A549 (cell line): ENCODE data around the gene PTPN13. TPM values are rescaled to one million over a fixed set of nuclear protein-coding genes. Genes with fewer than 3 reads are reported as not detected.

ENCODE experiments used
- ATAC-seq, 2 experiments: fragments of 200-7000 bp in 1 of 2; fragments of >200 bp in 1 of 2; cut with Nextera tagmentation in 1 of 2; cut with Tn5 transposase in 1 of 2; 3 replicates each; pipeline versions ENCODE4 v1.8.0 to v1.9.1; 2018 to 2020; ENCODE audit warnings: mild to moderate bottlenecking in 1 of 2, moderate library complexity in 1 of 2
- CTCF ChIA-PET: fragments of 300-600 bp; sonication (Branson Sonifier 250); formaldehyde crosslinking; extraction: SDS; loops from one replicate; lab custom pipeline; 2021; ENCODE audit warnings: antibody characterized with exemption, inconsistent platforms; lab: Yijun Ruan, JAX
- POLR2A ChIA-PET: fragments of 350-600 bp; formaldehyde crosslinking; extraction: SDS; loops from one replicate; lab custom pipeline; 2021; ENCODE audit warnings: antibody characterized with exemption, inconsistent platforms; lab: Yijun Ruan, JAX
- DNase-seq, 2 experiments: peaks; one replicate each; pipeline versions ENCODE4 v3.0.0 to v3.0.0-alpha.2; 2011 to 2016; ENCODE audit warnings: low read depth in 1 of 2, low spot score in 1 of 2
- FAIRE-seq: peaks from 2 replicates; lab custom pipeline; 2011; peaks lifted over from hg19 to GRCh38; lab: Jason Lieb, UNC
- H3K27ac ChIP-seq, 2 experiments: fragments of >200 bp; sonication (Bioruptor Twin); formaldehyde crosslinking; 3 replicates each; pipeline ENCODE4 v1.5.1; 2016 to 2017
- H3K4me1 ChIP-seq: fragments of >200 bp; sonication (Bioruptor Twin); formaldehyde crosslinking; 3 replicates; pipeline ENCODE4 v1.6.1; 2016
- H3K4me2 ChIP-seq: fragments of >200 bp; sonication (Bioruptor Twin); formaldehyde crosslinking; 3 replicates; pipeline ENCODE4 v1.6.1; 2016
- H3K4me3 ChIP-seq: fragments of >200 bp; sonication (Bioruptor Twin); formaldehyde crosslinking; 3 replicates; pipeline ENCODE4 v1.5.1; 2016
- H3K9me3 ChIP-seq: fragments of >200 bp; sonication (Bioruptor Twin); formaldehyde crosslinking; 3 replicates; pipeline ENCODE4 v1.6.1; 2016
- CEBPB ChIP-seq, 2 experiments: fragments of >200 bp in 1 of 2; sonication (Bioruptor Twin) in 1 of 2; formaldehyde crosslinking in 1 of 2; IDR thresholded peaks; 2 replicates each; pipeline ENCODE4 v1.6.1; 2012 to 2016
- CHD2 ChIP-seq: fragments of 150-350 bp; IDR thresholded peaks from 2 replicates; pipeline ENCODE4 v1.6.1; 2014; ENCODE audit warnings: low read length; ENCODE audit not compliant: partially characterized antibody
- EHF ChIP-seq: fragments of 250-450 bp; sonication (Bioruptor Pico); IDR thresholded peaks from 2 replicates; pipeline ENCODE4 v1.5.0; 2020; ENCODE audit warnings: mild to moderate bottlenecking
- EP300 ChIP-seq, 2 experiments: fragments of >200 bp; sonication (Bioruptor Twin); formaldehyde crosslinking; IDR thresholded peaks; 2 replicates in 1 of 2; 3 replicates in 1 of 2; pipeline ENCODE4 v1.6.1; 2016 to 2017
- ESRRA ChIP-seq: fragments of 150-350 bp; IDR thresholded peaks from 2 replicates; pipeline ENCODE4 v1.6.1; 2014; ENCODE audit warnings: mild to moderate bottlenecking, low read length, borderline replicate concordance
- FOSL2 ChIP-seq, 2 experiments: fragments of 450-650 bp in 1 of 2; fragments of >200 bp in 1 of 2; sonication (Bioruptor Twin) in 1 of 2; formaldehyde crosslinking; IDR thresholded peaks; 2 replicates each; pipeline versions ENCODE4 v1.5.0 to v1.6.1; 2016 to 2020; ENCODE audit warnings: mild to moderate bottlenecking in 1 of 2, moderate library complexity in 1 of 2
- GATA3 ChIP-seq: IDR thresholded peaks from 2 replicates; pipeline ENCODE4 v1.6.1; 2012; ENCODE audit warnings: borderline replicate concordance
- HOXB5 ChIP-seq: fragments of 250-450 bp; sonication (Bioruptor Pico); IDR thresholded peaks from 2 replicates; pipeline ENCODE4 v1.5.0; 2020; ENCODE audit warnings: mild to moderate bottlenecking, moderate library complexity
- JUNB ChIP-seq: fragments of >200 bp; sonication (Bioruptor Twin); formaldehyde crosslinking; IDR thresholded peaks from 2 replicates; pipeline ENCODE4 v1.6.1; 2016
- MYC ChIP-seq: IDR thresholded peaks from 2 replicates; pipeline ENCODE4 v1.6.1; 2012; ENCODE audit warnings: mild to moderate bottlenecking, inconsistent platforms, low read length, improper control_type of control experiment, borderline replicate concordance
- NPAS2 ChIP-seq: fragments of 250-450 bp; sonication (Bioruptor Pico); IDR thresholded peaks from 2 replicates; pipeline ENCODE4 v1.8.0; 2022; ENCODE audit warnings: mild to moderate bottlenecking, moderate library complexity, borderline replicate concordance
- RARB ChIP-seq: fragments of 250-450 bp; sonication (Bioruptor Pico); IDR thresholded peaks from 2 replicates; pipeline ENCODE4 v1.8.0; 2021; ENCODE audit warnings: mild to moderate bottlenecking, moderate library complexity
- RCOR1 ChIP-seq: fragments of 150-350 bp; IDR thresholded peaks from 2 replicates; pipeline ENCODE4 v1.6.1; 2014; ENCODE audit warnings: antibody characterized with exemption, low read length, low read depth
- RFX5 ChIP-seq: fragments of 450-650 bp; IDR thresholded peaks from 2 replicates; pipeline ENCODE4 v1.7.1; 2014; ENCODE audit warnings: antibody characterized with exemption, mild to moderate bottlenecking, moderate library complexity
- RNF2 ChIP-seq: fragments of 200-600 bp; sonication (generic); IDR thresholded peaks from 2 replicates; pipeline ENCODE4 v1.6.1; 2016; ENCODE audit warnings: low read depth, mild to moderate bottlenecking, antibody characterized with exemption, moderate library complexity, borderline replicate concordance
- TFCP2L1 ChIP-seq: fragments of 250-450 bp; sonication (Bioruptor Pico); IDR thresholded peaks from 2 replicates; pipeline ENCODE4 v1.5.0; 2021; ENCODE audit warnings: mild to moderate bottlenecking
- TP53 ChIP-seq: fragments of 250-450 bp; sonication (Bioruptor Pico); IDR thresholded peaks from 2 replicates; pipeline ENCODE4 v1.5.0; 2021; ENCODE audit warnings: mild to moderate bottlenecking, moderate library complexity
- ZC3H11A ChIP-seq: fragments of 450-650 bp; IDR thresholded peaks from 2 replicates; pipeline ENCODE4 v1.6.1; 2014; ENCODE audit warnings: antibody characterized with exemption, mild to moderate bottlenecking
- WGBS: methylation state at CpG from one replicate; pipeline ENCODE4 v1.1.6; 2017; ENCODE audit errors: missing lambda C conversion rate; 5-methylcytosine and 5-hydroxymethylcytosine counted together
- polyA plus RNA-seq, 4 experiments: library from polyadenylated mRNA; depleted of rRNA in 3 of 4; stranded (reverse); fragments of >200 nt; fragmentation: RNase III in 1 of 4; extraction: RNeasy Plus Mini Kit Qiagen cat#74134 plus additional on column Dnase treatment in 1 of 4; gene quantifications; 2 replicates in 3 of 4; 3 replicates in 1 of 4; pipeline ENCODE4 v1.2.3, GENCODE V29; 2011 to 2017
- TF ChIP-seq, protein P1 (sequence below): IDR thresholded peaks from 2 replicates; pipeline ENCODE4 v1.6.1; 2012
- TF ChIP-seq, protein P2 (sequence below): fragments of >200 bp; sonication (Bioruptor Twin); formaldehyde crosslinking; IDR thresholded peaks from 3 replicates; pipeline ENCODE4 v1.5.1; 2016
- TF ChIP-seq, protein P3 (sequence below): fragments of 450-650 bp; IDR thresholded peaks from 2 replicates; pipeline ENCODE4 v1.6.1; 2014; ENCODE audit warnings: antibody characterized with exemption
- TF ChIP-seq, protein P4 (sequence below): fragments of >200 bp; sonication (Bioruptor Twin); formaldehyde crosslinking; IDR thresholded peaks from 2 replicates; pipeline ENCODE4 v1.6.1; 2016

Gene PTPN13
- polyA plus RNA-seq, 2 of the 4 experiments (the other 2 are of a cell fraction) = 10.4 to 13.3 TPM

DNA sequence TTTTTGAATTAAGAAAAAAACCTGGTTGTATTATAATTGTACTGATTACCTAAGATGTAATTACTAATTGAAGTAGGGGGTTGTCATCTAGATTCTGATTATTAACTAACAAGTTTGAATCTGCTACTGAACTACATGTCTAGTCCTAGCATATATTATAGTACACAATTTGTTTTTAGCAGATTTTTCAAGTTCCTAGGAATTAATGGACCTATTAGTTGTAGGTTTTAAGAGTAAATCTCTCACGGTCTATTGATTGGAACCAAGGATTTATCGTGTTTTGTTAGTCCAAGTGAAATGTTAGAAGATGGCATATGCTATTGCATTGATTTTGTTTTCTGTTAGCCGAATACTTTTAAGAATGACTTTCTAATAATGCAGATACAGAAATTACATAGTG is 20.8 kb downstream of the PTPN13 start:
- no peak for FAIRE-seq
- 77% methylated on average over 3 of the region's 3 CpGs for WGBS
- no peaks in the 10 kb centered on the region for H3K4me1 ChIP-seq
- H3K4me2 ChIP-seq = no peak overlapping the region
- no peak overlapping the region for H3K27ac ChIP-seq
- TF ChIP-seq, protein P1, sequence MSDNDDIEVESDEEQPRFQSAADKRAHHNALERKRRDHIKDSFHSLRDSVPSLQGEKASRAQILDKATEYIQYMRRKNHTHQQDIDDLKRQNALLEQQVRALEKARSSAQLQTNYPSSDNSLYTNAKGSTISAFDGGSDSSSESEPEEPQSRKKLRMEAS = no peak
- TF ChIP-seq RNF2 = no peak
- TF ChIP-seq GATA3 = no peak
- no peak for TF ChIP-seq FOSL2 (IDR thresholded peaks at IDR 0.05)
- TF ChIP-seq FOSL2 (CRISPR knock-in tag; IDR thresholded peaks at IDR 0.05) = no peak
- TF ChIP-seq RCOR1 = no peak
- TF ChIP-seq RFX5 = no peak
- TF ChIP-seq ESRRA = no peak
- no peak for TF ChIP-seq EHF (CRISPR knock-in tag)
- no peak for TF ChIP-seq NPAS2
- no peak for TF ChIP-seq CEBPB (IDR thresholded peaks at IDR 0.05)
- no peak for TF ChIP-seq MYC
- no peak for TF ChIP-seq HOXB5 (CRISPR knock-in tag)
- no peak for TF ChIP-seq RARB
- no peaks in the 10 kb centered on the region for H3K9me3 ChIP-seq
- CTCF ChIA-PET = no interaction called here
- no peak for ATAC-seq
- POLR2A ChIA-PET = no interaction called here
- no peak overlapping the region for H3K4me3 ChIP-seq
- no peak for DNase-seq

DNA sequence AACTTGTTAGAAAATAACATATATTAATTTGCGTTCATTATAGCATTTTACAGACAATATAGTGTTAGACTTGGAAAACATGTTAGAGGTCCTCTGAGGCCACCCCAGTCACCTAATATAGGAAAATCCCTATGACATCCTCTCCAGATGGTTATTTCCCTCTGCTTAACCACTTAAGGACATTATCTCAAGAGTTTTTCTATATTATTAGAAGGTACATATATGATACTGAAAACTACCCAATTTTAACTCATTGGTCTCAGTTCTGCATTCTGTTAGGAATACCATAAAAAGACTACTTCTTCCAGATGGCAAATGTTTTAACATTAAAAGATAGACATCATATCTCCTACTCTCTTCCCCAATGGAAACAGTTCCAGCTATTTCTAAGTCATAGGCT is 21.4 kb downstream of the PTPN13 start:
- Histone ChIP-seq H3K4me3 (no peak overlapping the region), H3K4me1 (no peaks in the 10 kb centered on the region), H3K27ac (no peak overlapping the region), H3K4me2 (no peak overlapping the region), H3K9me3 (no peaks in the 10 kb centered on the region)
- POLR2A ChIA-PET = no interaction called here
- 88% methylated on average over 1 of the region's 1 CpG for WGBS
- DNase-seq (no peak), ATAC-seq (no peak), FAIRE-seq (no peak)
- CTCF ChIA-PET = no interaction called here
- no peak for TF ChIP-seq JUNB
- TF ChIP-seq TFCP2L1 = no peak
- TF ChIP-seq EP300 (IDR thresholded peaks at IDR 0.05) = no peak
- TF ChIP-seq, protein P2, sequence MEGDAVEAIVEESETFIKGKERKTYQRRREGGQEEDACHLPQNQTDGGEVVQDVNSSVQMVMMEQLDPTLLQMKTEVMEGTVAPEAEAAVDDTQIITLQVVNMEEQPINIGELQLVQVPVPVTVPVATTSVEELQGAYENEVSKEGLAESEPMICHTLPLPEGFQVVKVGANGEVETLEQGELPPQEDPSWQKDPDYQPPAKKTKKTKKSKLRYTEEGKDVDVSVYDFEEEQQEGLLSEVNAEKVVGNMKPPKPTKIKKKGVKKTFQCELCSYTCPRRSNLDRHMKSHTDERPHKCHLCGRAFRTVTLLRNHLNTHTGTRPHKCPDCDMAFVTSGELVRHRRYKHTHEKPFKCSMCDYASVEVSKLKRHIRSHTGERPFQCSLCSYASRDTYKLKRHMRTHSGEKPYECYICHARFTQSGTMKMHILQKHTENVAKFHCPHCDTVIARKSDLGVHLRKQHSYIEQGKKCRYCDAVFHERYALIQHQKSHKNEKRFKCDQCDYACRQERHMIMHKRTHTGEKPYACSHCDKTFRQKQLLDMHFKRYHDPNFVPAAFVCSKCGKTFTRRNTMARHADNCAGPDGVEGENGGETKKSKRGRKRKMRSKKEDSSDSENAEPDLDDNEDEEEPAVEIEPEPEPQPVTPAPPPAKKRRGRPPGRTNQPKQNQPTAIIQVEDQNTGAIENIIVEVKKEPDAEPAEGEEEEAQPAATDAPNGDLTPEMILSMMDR = no peak
- no peak for TF ChIP-seq FOSL2 (IDR thresholded peaks at IDR 0.05)
- no peak for TF ChIP-seq FOSL2 (CRISPR knock-in tag; IDR thresholded peaks at IDR 0.05)

DNA sequence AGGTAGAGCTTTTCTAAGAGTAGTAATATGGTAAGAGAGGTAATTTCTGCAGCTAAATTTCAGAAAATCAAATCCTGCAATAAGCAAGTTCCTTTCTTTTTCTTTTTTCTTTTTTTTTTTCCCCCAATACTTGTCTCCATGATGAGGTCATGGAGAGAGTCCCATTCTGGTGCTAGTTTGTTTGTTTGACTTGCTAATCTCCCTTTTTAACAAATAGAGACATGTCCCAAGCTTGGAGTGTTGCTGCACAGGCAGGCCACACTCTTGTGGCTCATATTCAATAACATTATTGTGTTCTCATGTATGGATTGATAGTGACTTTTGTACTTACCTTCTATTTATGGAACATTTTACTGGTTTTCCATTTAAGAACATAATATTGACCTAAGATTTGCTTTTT is 25.5 kb downstream of the PTPN13 start:
- no peaks in the 10 kb centered on the region for H3K9me3 ChIP-seq
- ChIA-PET CTCF (interaction anchor here (1.2 kb wide), 1 partner anchor 23 kb away, joined by 3 read pairs; no protein-coding TSS in a partner anchor), POLR2A (interaction anchor here (0.6 kb wide), 1 partner anchor 437 kb away, joined by 3 read pairs; no protein-coding TSS in a partner anchor)
- ATAC-seq = no peak
- H3K4me3 ChIP-seq = no peak overlapping the region
- TF ChIP-seq, protein P3, sequence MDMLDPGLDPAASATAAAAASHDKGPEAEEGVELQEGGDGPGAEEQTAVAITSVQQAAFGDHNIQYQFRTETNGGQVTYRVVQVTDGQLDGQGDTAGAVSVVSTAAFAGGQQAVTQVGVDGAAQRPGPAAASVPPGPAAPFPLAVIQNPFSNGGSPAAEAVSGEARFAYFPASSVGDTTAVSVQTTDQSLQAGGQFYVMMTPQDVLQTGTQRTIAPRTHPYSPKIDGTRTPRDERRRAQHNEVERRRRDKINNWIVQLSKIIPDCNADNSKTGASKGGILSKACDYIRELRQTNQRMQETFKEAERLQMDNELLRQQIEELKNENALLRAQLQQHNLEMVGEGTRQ = no peak
- TF ChIP-seq CHD2 (no peak), TP53 (CRISPR knock-in tag) (no peak), RCOR1 (no peak), ZC3H11A (no peak), FOSL2 (IDR thresholded peaks at IDR 0.05) (no peak), FOSL2 (CRISPR knock-in tag; IDR thresholded peaks at IDR 0.05) (no peak)
- TF ChIP-seq, protein P4, sequence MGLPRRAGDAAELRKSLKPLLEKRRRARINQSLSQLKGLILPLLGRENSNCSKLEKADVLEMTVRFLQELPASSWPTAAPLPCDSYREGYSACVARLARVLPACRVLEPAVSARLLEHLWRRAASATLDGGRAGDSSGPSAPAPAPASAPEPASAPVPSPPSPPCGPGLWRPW = no peak
- TF ChIP-seq, all 56 proteins: peak for 0
- H3K4me2 ChIP-seq = no peak overlapping the region
- H3K27ac ChIP-seq = no peak overlapping the region
- DNase-seq = no peak
- FAIRE-seq = no peak
- no peaks in the 10 kb centered on the region for H3K4me1 ChIP-seq
